Kidney epithelial cell (primary cell): Measurements from ENCODE around the gene GLOD5. TPM values are rescaled to one million over a fixed set of nuclear protein-coding genes. Genes with fewer than 3 reads are reported as not detected.
A peak's percentile ranks its signal among the peaks of the same experiment; 100 is the strongest.

ENCODE experiments used
- DNase-seq: peaks from one replicate; pipeline ENCODE4 v3.0.0-alpha.2; 2010; ENCODE audit warnings: low read depth
- H3K27me3 ChIP-seq: 2 replicates; pipeline ENCODE4 v1.6.0; 2011; ENCODE audit warnings: low read length; ENCODE audit not compliant: control insufficient read depth, insufficient read depth
- H3K36me3 ChIP-seq: 2 replicates; pipeline ENCODE4 v1.5.1; 2011; ENCODE audit warnings: low read length; ENCODE audit not compliant: control insufficient read depth, insufficient read depth
- H3K4me3 ChIP-seq: 2 replicates; pipeline ENCODE4 v1.5.1; 2011; ENCODE audit warnings: low read depth, mild to moderate bottlenecking, control low read depth, low read length
- CTCF ChIP-seq: IDR thresholded peaks from 2 replicates; pipeline ENCODE4 v1.5.1; 2011; ENCODE audit warnings: mild to moderate bottlenecking, moderate library complexity, low read length, control low read depth, inconsistent platforms; ENCODE audit not compliant: insufficient read depth, poor library complexity, severe bottlenecking
- total RNA-seq: library from RNA; depleted of rRNA; stranded (reverse); fragments of >200 nt; gene quantifications from 2 replicates; pipeline ENCODE4 v1.2.3, GENCODE V29; 2015

GLOD5 gene
- total RNA-seq, 1 donor from 2014 or later: not detected

- Histone ChIP-seq H3K27me3 (no peaks in the 10 kb centered on the region), H3K36me3 (no peaks in the 10 kb centered on the region), H3K4me3 (peak overlapping the region; percentile 64)
- no peak for DNase-seq
- TF ChIP-seq CTCF: no peak
Observed at GRCh38 chrX:48800574-48801279, 39.2 kb downstream of the GLOD5 start.

- DNase-seq: peak; percentile 90
- Histone ChIP-seq H3K27me3 (no peaks in the 10 kb centered on the region), H3K4me3 (peak within 1 kb of the TSS; percentile 75), H3K36me3 (no peaks in the 10 kb centered on the region)
- no peak for TF ChIP-seq CTCF
Observed at GRCh38 chrX:48801280-48802088, 39.9 kb downstream of the GLOD5 start, which contains the start of gene HDAC6. Gene HDAC6 (plus strand): TSS chrX:48802067. CDS start chrX:48802693, 626 bp downstream.

- Histone ChIP-seq H3K36me3 (no peaks in the 10 kb centered on the region), H3K27me3 (no peaks in the 10 kb centered on the region), H3K4me3 (peak overlapping the region; percentile 75)
- TF ChIP-seq CTCF: no peak
- peak; percentile 47 for DNase-seq
Observed at GRCh38 chrX:48802089-48802904, 40.8 kb downstream of the GLOD5 start.

DNA sequence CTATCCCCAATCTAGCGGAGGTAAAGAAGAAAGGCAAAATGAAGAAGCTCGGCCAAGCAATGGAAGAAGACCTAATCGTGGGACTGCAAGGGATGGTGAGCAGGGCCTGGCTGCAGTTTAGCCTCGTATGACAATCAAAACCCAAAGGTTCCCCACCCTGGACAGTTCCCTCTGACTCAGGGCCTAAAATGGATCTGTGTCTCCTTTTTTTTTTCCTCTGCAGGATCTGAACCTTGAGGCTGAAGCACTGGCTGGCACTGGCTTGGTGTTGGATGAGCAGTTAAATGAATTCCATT is 41.3 kb downstream of the GLOD5 start:
- Histone ChIP-seq H3K36me3 (no peaks in the 10 kb centered on the region), H3K27me3 (no peaks in the 10 kb centered on the region), H3K4me3 (peak overlapping the region; percentile 75)
- no peak for TF ChIP-seq CTCF
- no peak for DNase-seq

DNA sequence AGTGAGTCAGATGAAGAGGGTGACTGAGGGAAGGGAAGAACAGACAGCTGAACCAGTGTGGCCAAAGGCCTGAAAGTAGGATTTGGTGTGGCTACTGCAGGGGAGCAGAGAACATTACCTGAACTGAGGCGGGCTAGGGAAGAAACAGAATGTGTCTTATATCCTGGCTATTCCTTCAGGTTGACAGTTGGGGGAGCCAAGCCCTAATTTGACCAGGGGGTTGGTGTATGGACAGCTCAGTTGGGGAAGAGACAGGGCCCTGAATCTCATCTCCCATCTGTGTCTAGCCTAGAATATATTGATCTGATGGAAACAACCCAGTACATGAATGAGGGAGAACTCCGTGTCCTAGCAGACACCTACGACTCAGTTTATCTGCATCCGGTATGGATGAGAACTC is 44.5 kb downstream of the GLOD5 start:
- Histone ChIP-seq H3K36me3 (no peaks in the 10 kb centered on the region), H3K27me3 (no peaks in the 10 kb centered on the region), H3K4me3 (no peak overlapping the region)
- no peak for TF ChIP-seq CTCF
- no peak for DNase-seq
